NCI-H1105 treated with DMSO at 0.1 percent for 48 hours (cell line): ENCODE data around the gene OR51I1.

ENCODE experiments used
- DNase-seq: peaks from one replicate; lab custom pipeline; 2025; lab: John Stamatoyannopoulos, UW

OR51I1 gene, protein sequence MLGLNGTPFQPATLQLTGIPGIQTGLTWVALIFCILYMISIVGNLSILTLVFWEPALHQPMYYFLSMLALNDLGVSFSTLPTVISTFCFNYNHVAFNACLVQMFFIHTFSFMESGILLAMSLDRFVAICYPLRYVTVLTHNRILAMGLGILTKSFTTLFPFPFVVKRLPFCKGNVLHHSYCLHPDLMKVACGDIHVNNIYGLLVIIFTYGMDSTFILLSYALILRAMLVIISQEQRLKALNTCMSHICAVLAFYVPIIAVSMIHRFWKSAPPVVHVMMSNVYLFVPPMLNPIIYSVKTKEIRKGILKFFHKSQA

GRCh38 chr11:5441414-5441813, at the start of gene OR51I1:
OR51I1 (minus strand) TSS chr11:5441514; CDS start chr11:5441514, 0 bp downstream.
- no peak for DNase-seq

DNA sequence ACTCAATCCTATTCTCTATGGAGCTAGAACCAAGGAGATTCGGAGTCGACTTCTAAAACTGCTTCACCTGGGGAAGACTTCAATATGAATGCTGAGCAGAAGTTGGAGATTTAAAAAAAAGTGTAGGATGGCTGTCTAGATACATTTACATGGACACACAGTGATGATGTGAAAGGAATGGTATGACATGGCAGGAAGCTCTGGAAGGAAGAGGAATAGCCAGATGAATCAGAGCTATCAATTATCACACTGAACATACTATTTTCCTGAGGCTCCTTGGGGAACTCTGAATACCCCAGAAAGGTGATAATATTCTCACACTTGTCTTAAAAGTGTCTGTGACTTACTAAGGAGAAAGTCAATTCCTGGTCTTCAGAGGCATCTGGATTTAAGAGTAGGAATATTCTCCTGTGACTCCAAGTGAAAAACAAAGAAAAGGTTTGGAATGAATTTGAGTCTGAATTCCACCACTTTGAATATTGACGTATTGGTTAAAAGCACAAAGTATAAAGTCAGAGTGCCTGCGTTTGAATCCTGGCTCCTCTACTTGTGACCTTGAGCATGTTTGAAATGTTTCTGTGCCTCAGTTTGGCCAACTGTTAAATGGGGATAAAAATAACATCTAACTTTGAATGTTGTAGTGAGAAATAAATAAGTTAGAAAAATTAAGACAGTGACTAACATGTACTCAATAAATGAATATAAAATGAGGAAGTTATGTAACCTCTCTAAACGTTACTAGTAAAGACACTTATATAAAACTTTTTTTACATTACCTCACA, 48.5 kb upstream of the OR51I1 start:
- DNase-seq = no peak

DNA sequence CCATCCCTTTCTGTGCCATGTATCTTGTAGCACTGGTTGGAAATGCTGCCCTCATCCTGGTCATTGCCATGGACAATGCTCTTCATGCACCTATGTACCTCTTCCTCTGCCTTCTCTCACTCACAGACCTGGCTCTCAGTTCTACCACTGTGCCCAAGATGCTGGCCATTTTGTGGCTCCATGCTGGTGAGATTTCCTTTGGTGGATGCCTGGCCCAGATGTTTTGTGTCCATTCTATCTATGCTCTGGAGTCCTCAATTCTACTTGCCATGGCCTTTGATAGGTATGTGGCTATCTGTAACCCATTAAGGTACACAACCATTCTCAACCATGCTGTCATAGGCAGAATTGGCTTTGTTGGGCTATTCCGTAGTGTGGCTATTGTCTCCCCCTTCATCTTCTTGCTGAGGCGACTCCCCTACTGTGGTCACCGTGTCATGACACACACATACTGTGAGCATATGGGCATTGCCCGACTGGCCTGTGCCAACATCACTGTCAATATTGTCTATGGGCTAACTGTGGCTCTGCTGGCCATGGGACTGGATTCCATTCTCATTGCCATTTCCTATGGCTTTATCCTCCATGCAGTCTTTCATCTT, 47.6 kb upstream of the OR51I1 start:
- DNase-seq = no peak

DNA sequence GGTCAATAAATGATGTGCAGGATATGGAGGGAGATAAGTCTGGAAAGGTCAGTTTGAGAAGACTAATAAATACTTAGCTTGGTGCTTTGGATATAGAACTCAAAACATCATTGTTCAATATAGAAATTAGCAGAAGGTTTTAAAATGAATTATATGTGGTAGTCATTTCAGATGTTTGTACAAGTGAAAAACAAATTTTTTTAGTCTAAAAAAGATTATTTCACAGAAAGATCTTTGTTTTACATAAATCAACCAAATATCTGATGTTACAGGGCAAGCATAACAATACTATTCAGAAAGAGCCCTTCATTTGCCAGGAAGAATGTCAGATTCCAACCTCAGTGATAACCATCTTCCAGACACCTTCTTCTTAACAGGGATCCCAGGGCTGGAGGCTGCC, 47.1 kb upstream of the OR51I1 start, which contains the start of gene OR52D1:
Gene OR52D1 (plus strand): TSS at position 301 of the 400 bp plus-strand sequence. CDS start 22 bp downstream, at position 323.
- DNase-seq = no peak

DNA sequence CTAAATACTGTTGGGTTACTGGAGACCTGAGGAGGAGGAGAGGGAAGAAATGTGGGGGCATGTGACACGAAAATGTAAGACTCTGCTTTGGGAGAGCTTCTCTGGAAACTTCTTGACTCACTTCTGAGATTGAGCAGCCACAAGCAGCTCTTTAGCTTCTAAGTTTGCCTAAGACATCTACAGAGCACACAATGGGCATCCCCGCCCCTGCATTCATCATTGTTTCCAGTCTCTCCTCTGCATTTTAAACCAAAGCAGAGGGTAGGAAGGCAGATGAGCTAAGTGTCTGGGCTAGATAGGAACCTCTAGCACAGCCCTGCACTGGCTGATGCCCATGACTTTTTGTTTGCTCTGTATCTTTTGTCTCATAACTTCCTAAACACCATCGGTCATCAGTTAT, 45.1 kb upstream of the OR51I1 start:
- no peak for DNase-seq

- no peak for DNase-seq
These were observed 44.7 kb upstream of the OR51I1 start for GRCh38 chr11:5486003-5486402.

DNA sequence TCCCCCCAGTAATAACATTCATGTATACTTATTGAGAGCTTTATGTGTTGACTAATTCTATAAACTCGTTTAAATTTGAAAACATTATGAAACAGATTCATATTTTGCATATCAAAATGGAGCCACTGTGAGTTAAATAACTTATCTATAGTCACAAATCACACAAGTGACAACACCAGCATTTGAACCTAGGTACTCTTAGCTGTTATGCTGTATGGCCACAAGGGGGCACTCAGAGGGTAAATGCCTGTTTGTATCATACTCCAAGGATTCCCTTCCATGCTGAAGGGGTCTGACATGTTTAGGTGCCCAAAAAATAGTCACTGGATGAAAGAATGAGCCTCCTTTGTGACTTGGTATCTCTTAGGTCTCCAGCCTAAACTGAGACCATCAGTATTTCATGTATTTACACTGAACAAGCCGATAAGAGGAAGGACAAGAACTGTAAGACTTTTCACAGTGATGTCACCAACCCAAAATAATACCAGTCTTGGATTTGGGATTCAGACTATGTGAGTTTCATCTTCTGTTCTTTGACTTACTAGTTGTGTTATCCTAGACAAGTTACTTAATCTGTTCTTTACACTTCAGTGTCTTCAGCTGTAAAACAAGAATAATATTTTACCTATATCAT, 35.0 kb upstream of the OR51I1 start:
- peak; percentile 34 for DNase-seq

- DNase-seq = no peak
These were observed 32.6 kb upstream of the OR51I1 start for GRCh38 chr11:5473921-5474320.

DNA sequence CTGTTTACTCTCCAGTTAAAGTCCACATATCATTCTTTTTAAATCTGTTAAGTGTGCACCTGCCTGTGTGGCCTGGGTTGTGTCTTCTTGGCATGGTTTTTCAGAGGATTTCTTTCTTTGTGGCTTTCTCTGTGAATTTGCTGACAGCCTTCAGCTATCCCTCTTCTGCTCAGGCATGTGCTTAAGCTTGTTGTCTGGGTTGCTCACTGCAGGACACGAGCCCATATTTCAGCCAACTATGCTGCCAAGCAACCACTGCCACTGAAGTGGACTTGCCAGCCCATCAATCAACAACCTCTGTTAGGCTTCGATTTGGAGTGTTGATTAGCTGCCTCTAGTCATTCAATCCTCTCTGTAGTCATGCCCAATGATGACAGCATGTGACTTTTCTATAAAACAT, 26.2 kb upstream of the OR51I1 start:
- no peak for DNase-seq

DNA sequence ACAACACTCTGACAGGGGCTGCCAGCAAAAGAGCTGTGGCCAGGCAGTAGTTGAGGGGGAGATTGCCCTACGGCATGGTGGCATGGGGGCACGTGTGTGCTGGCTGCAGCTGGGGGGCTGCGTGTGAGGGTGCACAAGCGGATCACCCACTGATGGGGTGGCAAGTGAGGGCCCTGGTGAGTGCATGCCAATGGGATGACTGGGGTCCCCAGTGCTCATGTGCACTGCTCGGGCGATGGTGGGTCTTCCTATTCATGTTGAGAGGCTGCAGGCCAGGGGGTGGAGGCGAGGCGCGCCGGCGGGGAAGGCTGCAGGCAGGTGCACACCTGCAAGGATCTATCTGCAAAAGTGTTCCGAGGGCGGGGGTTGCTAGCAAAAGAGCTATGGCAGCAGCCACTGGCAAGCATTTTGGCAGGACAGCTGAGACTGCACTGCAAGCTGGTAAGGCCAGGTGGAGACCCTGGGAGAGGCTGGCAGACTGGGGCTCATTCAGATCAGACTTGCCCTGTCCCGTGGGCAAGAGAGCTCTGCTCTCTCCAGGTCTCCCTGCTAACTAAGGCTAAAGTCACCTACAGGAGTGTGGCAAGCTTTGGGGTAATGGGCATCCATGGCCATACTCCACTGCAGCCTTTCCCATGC, 19.8 kb upstream of the OR51I1 start:
- DNase-seq = no peak

DNA sequence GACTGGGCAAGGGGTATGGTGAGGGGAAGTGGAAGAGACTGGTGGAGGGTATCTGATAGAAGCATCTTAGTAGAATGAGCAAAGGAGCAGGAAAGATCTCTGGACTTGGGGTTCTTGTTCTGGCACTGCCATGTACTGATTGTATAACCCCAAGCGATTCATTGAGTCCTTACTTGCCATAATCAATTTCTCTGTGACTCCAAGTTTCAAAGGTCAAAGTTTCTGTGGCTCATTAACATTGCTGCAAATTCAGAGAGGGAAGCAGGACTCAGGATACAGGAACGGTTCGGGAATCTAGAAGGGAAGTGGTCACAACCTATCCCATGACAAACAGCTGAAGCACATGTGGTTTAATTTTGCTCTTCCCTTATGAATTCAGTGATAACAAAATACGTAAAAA, 8.1 kb upstream of the OR51I1 start:
- no peak for DNase-seq

DNA sequence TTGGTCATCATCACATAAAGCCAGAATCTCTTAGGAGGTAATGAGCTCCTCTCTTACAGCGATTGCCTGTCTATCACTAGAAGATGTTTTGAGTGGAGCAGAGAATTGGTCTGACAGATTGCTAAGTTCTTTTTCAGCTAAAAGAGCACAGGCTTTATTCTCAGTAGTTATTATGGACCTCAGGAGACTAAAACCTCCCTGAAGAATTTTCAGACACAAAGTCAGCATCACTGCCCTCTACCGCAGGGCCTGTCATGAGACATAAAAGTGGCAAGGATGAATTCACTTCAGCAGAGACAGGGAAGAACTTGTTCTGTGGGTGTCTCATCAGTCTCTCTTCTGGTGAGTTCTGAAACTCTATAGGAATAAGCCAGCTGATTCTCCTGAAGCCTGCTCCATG, 7.7 kb upstream of the OR51I1 start, which contains the start of gene OR51I2:
Gene OR51I2 (plus strand): TSS at position 301 of the 400 bp plus-strand sequence. CDS start 4,166 bp downstream, outside the sequence.
- no peak for DNase-seq

GRCh38 chr11:5443835-5444393, 2.6 kb upstream of the OR51I1 start:
- no peak for DNase-seq

DNA sequence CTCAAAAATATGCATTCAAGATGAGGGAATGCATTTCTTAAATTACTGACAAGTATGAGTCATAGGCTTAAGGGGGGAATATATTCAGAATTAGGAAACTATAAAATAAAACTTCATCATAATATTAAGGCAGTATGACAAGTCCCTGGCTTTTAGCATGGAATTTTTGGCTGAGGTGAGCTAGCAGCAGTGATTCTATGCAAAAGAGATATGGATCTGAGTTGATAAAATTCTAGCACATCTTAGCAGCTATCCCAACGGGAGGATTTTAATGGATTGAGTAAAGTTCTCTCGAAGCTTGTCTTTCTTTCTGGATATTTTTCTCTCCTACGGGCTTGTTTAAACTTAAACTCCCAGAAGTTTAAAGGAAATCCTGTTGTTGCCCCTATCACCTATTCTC, 18.2 kb downstream of the OR51I1 start:
- DNase-seq = no peak

GRCh38 chr11:5421811-5422210, 19.5 kb downstream of the OR51I1 start, which contains the start of gene OR51Q1:
OR51Q1 (plus strand) TSS chr11:5422111; CDS start chr11:5422201, 90 bp downstream.
- no peak for DNase-seq

GRCh38 chr11:5420993-5421392, 20.3 kb downstream of the OR51I1 start:
- no peak for DNase-seq

DNA sequence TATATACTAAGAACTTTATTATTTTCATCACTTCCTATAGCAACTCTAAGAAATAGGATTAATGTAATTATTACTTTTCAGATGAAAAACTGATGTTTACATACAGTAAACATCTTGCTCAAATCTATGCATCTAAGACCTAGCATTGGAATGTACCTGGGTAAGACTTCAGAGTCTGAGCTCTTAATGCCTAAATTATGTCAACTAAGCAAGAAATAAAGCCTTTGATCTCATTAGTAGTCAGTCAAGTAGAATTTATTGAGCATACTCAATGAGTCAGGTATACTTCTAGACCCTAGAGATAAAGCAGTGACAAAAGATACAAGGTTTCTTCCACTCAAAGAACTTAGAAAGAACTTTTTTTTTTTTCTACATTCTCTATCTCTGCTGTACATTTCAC, 36.1 kb downstream of the OR51I1 start:
- no peak for DNase-seq

DNA sequence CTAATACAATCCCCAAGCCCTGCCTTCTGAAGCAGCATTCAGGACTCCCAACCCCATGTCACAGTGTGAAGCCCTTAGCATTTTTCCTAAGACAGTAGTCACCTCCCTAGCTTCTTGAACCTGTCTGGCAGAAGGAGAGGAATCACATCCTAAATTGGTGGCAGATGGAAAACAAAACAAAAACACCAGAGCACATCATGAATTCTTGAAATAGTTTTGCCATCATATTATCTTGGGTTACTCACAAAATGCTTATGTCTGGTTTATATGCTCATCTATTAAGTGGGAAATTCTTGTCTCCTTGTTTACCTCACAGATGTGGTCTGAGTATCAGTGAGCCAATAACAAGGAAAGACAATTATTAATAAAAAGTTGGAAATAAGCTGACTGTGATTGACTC, 42.4 kb downstream of the OR51I1 start:
- no peak for DNase-seq

DNA sequence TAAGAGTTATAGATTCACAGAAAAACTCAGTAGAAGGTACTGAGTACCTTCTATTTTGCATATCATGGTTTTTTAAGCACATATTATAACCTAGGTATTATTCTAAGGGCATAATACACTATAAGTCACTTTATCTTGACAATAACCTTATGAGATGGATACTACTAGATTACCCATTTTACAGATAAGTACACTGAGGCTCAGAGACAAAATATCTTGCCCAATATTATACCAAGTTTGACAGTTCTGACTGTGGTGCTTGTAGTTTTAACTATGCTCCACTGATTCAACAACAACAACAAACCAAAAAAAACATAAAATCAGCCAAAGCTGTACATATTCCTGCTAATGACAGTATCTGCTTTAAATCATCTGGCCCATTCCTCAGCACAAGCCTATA, 47.2 kb downstream of the OR51I1 start:
- no peak for DNase-seq
